ACHN (cell line): Measurements from ENCODE around the gene HSD17B7.

ENCODE experiments used
- DNase-seq: peaks from one replicate; pipeline ENCODE4 v3.0.0-alpha.2; 2015
- in situ Hi-C: cut with HindIII; loops from 2 replicates; pipeline ENCODE4 v1.10.0; 2017; ENCODE audit warnings: low sequenced_read_pairs, low pct_ligation_motif_present, low pct_unique_long_range_greater_than_20kb

The HSD17B7 gene

DNA sequence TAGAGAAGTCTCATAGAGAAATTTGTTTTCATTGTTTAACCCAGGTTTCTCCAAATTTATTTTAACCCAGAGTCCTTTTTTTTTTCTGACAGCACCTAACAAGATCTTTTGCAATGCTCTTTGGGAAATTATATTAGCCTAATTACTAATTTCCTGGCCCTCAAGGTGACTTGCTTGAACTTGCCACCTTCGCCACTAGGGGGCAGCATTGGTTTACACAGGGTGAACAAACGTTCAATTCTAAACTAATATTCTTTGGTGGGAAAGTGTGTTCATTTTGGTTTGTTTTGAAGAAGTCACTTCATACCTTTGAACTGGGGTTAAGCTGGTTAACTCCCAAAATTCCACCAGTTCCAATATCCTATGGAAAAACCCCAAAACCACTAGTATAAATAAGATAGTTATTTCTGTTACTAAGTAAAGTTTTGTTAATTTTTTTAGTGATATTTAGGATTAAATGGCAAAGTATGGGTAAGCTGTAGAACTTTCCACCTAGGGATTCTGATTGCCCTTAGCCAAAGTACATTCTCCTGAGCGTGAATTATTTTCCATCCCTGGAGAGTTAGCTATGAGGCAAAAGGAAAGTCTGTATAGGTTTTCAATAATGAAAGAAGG is 57.4 kb downstream of the HSD17B7 start:
- DNase-seq: peak; percentile 75
- in situ Hi-C loops: no loop called here

GRCh38 chr1:162849711-162850110 is 59.2 kb downstream of the HSD17B7 start:
- DNase-seq: no peak
- in situ Hi-C loops: loop anchor here (25.0 kb wide), 2 partner anchors 213 to 463 kb away; partner anchors contain the start of genes NUF2 and RGS4

- in situ Hi-C loops: loop anchor here (25.0 kb wide), 2 partner anchors 211 to 461 kb away; partner anchors contain the start of genes NUF2 and RGS4
- DNase-seq: no peak
These were observed 60.8 kb downstream of the HSD17B7 start for GRCh38 chr1:162851341-162851740.

- in situ Hi-C loops: loop anchor here (25.0 kb wide), 2 partner anchors 208 to 458 kb away; partner anchors contain the start of genes NUF2 and RGS4
- DNase-seq: peak; percentile 83
These were observed 63.9 kb downstream of the HSD17B7 start for GRCh38 chr1:162854245-162854882.

DNA sequence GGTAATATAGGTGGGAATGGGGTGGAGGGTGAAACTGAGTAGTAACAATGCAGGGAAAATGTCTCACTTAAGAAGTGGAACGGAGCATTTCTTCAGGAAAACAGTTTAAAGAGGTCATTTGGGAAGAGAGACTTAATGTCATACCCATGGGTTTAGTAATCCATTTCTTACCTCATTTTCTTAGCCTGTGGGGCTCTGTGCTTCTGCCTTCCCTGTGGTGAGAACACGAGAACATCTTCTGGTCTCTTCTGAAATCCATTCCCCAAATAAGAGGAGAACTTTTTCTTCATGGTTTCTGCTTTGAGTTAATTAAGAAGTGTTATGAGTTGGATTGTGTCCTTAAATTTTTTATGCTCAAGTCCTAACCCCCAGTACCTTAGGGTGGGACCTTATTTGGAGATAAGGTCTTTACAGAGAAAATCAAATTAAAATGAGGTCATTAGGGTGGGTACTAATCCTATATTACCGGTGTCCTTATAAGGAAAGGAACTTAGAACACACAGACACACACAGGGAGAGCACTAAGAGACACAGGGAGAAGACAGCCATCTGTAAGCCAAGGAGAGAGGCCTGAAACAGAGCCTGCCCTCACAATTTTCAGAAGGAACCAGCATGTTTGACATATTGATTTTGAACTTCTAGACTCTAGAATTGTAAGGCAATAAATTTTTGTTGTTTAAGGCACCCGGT is 65.1 kb downstream of the HSD17B7 start:
- DNase-seq: peak; percentile 23
- in situ Hi-C loops: loop anchor here (25.0 kb wide), 2 partner anchors 207 to 457 kb away; partner anchors contain the start of genes NUF2 and RGS4

- DNase-seq: peak; percentile 93
- in situ Hi-C loops: loop anchor here (25.0 kb wide), 2 partner anchors 206 to 456 kb away; partner anchors contain the start of genes NUF2 and RGS4
These were observed 65.8 kb downstream of the HSD17B7 start for GRCh38 chr1:162856260-162856659.

DNA sequence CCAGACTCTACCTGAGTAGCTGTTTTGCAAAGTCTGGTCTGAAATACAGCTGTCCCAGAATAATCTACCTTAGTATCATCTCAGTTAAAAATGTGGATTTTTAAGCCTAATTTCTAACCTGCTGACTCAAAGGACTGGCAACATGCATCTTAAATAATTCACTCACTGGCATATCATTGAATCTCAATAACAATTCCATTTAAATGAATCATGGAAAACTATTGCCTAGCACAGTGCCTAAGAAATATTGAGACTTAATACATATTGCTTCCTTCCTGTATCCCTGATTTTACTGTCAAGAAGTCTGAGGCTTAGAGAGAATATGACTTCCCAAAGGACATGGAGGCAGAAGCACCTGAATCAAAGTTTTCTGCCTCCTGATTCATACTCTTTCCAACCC is 67.3 kb downstream of the HSD17B7 start:
- in situ Hi-C loops: loop anchor here (25.0 kb wide), 2 partner anchors 204 to 454 kb away; partner anchors contain the start of genes NUF2 and RGS4
- peak; percentile 32 for DNase-seq

DNA sequence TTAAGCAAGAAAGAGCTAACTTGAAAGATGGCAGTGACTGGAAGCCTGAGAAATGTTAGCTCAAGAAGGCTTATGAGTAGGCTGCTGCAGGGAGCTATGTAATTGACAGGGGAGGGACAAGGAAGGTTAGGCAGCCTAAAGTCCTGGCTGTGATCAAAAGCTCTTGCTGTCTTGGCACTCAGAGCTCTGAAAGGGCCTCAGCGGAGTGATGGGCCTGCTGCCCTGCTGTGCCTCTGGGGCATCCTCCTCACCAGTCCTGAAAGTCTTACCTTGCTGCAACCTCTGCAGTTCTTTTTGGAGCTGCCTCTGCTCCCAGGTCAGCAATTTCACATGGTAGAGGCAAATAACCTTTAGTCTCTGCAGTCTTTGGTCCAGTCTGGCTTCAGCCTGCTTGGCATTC is 68.7 kb downstream of the HSD17B7 start:
- in situ Hi-C loops: loop anchor here (25.0 kb wide), 2 partner anchors 203 to 453 kb away; partner anchors contain the start of genes NUF2 and RGS4
- DNase-seq: no peak

DNA sequence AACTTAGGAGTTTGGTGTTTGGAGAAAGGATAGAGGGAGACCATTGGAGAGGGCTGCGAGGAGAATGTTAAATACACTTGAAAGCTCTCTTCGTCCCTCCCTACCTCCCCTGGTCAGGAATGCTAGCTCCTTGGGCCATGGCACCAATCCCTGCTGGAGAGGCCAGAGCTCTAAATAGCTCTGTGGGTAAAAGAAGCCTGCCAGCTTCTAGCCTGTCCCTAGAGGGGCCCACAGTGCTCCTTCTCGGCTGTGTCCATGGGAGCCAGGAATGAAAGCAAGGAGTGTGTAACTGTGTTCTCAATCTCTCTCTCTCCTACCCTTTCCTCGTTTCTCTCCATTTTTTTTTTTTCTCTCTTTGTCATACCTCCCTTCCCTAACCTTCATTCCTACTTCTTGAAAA is 70.6 kb downstream of the HSD17B7 start, which contains the start of gene CCDC190:
CCDC190 (minus strand) TSS at position 75 of the 400 bp plus-strand sequence. CDS start 1,529 bp downstream, outside the sequence.
- in situ Hi-C loops: loop anchor here (25.0 kb wide), 2 partner anchors 201 to 451 kb away; partner anchors contain the start of genes NUF2 and RGS4
- DNase-seq: no peak

DNA sequence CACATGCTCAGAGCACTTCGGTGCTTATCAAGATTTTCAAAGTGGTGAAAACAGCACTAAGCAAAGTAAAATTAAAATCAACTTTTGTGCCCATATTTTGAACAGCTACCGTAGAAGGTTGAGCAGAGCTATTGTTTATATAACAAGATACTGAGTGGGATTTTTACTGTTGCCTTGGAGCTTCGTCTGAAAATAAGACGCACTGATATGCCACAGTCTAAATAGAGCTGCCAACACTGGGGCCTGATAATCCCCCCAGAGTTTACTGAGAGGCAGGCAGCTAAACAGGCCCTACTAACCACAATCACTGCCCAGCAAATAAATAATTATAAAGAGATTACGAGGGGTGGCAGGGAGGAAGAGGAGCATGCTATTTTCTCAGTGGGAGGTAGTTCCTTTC is 71.1 kb downstream of the HSD17B7 start:
- DNase-seq: no peak
- in situ Hi-C loops: loop anchor here (25.0 kb wide), 2 partner anchors 201 to 451 kb away; partner anchors contain the start of genes NUF2 and RGS4
